GM12878 (cell line): ENCODE measurements around the gene TPI1.
"Not testable (repeated sequence)": the region's sequence is repeated elsewhere in the genome, so short reads cannot be mapped to it uniquely, and the experiment has no call there.

Experiments used
- CEBPB ChIP-seq, 2 experiments: fragments of 150-350 bp in 1 of 2; IDR thresholded peaks; 2 replicates each; pipeline ENCODE4 v1.6.1; 2012 to 2014; ENCODE audit warnings: low read depth in 2 of 2, low read length in 2 of 2, borderline replicate concordance in 1 of 2, inconsistent platforms in 1 of 2
- RCOR1 ChIP-seq: conservative IDR thresholded peaks from 2 replicates; pipeline ENCODE4 v1.6.1; 2012; ENCODE audit warnings: low read depth, low read length, improper control_type of control experiment

DNA sequence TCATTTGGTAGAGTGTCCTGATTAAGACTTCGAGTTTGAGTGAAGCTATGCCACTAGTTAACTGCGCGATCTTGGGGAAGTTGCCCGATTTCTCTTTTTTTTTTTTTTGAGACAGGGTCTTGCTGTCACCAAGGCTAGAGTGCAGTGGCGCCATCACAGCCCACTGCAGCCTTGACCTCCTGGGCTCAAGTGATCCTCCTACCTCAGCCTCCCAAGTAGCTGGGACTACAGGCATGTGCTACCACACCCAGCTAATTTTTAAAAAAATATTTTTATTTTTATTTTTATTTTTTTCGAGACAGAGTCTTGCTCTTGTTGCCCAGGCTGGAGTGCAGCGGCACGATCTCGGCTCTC is 6.7 kb downstream of the TPI1 start:
- not testable (repeated sequence) for TF ChIP-seq RCOR1; CEBPB (IDR thresholded peaks at IDR 0.05; ENCODE audit: borderline replicate concordance in 1 of 2, low read depth in 2 of 2, low read length in 2 of 2)
